ENCODE results near the gene TM2D3. TPM values are rescaled to one million over a fixed set of nuclear protein-coding genes. Genes with fewer than 3 reads are reported as not detected.

The TM2D3 gene
- total and polyA plus RNA-seq, 2 experiments from 2014 or later: 49.0 to 58.3 TPM

DNA sequence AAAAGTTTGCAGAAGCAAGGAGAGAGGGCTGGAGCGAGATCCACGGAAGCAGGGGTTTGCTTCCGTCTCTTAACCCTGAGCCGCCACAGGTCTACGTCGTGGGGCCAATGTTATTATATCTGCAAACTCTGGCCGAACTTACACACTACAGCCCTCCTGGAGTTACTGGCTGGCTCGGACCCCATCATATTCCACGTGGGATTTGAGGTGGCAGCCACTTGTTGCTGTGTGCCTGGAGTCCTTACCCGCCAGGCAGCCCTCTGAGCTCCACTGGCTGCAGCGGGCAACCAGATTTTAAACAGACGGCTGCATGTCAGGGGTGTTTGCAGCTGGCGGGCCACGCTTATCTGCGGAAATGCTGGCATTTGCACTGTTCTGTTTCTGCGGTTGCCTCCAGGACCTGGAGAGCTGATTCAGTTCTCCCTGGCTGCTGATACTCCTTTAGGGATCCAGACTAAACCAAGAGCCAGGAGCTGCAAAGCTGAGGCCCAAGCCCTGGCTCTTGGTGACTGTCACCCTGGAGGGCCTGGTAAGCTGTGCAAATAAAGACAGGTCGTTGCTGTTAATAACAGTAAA, 34.7 kb downstream of the TM2D3 start:
- DNase-seq: no peak

DNA sequence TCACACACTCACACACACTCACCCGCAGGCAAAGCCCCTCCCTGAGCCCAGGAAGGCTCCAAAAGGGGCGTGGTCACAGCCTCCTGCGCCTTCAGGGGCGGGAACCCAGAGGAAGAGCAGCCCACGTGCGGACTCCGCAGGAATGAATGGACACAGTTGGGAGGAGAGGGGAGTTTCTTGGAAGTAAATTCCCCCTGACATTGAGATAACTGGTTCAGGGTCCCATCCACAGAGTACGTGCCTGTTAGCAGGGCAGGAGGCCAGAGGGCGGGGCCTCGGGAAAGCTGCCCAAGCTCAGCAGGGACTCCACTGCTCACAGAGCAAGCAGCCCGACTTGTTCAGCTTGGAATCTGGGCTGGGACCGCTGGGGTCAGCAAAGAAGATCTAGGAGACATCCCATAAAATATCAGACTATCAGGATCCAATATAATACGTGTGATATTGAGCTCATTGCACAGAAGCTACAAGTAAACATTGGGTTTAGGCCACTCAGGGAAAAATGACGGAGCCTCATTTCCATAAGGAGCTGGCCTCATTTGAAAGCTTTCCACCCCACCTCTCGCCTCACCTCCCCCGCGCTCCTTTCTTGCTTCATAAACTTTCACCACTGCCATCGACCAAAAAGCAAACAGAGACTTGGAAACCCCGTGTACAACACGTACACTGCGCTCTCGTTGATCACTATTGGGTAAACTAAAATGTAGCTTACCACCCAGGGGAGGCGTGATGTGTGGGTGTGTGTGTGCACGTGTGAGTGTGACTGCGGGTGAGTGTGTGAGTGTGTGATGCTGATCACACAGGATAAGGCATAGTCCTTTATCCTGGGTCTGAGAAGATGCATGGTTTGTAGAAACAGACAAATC, 36.0 kb downstream of the TM2D3 start:
- H2AFZ ChIP-seq: peak overlapping the region; percentile 88

More for the DNA sequence above, 34.7 kb downstream of the TM2D3 start:
- H3K9ac ChIP-seq: no peak overlapping the region
- H3K79me2 ChIP-seq (ENCODE audit: insufficient read depth): no peaks in the 10 kb centered on the region
- in situ Hi-C loops (cut with MboI): no loop called here
- H3K27me3 ChIP-seq (replicated peaks; ENCODE audit: insufficient read depth): no peaks in the 10 kb centered on the region
- H3F3A ChIP-seq (ENCODE audit: insufficient read depth): no peaks in the 10 kb centered on the region
- H3K9me3 ChIP-seq (ENCODE audit: low read depth): no peaks in the 10 kb centered on the region
- no peaks in the 10 kb centered on the region for H3K36me3 ChIP-seq (ENCODE audit: low read depth)
- no peak overlapping the region for H3K4me2 ChIP-seq (ENCODE audit: unreplicated experiment)
- no peaks in the 10 kb centered on the region for H4K20me1 ChIP-seq (ENCODE audit: insufficient read depth)
- TF ChIP-seq EZH2phosphoT487 (IDR thresholded peaks at IDR 0.05; ENCODE audit: insufficient read depth, low read depth) (no peak), EZH2 (IDR thresholded peaks at IDR 0.05; ENCODE audit: insufficient read depth, poor library complexity, severe bottlenecking) (no peak)
- H3K9me2 ChIP-seq (ENCODE audit: insufficient read depth): no peaks in the 10 kb centered on the region
- H3K4me3 ChIP-seq: no peak overlapping the region
- no peak overlapping the region for H2AFZ ChIP-seq
- H3K27ac ChIP-seq: no peak overlapping the region
- 62 to 65% methylated on average over 17 of the region's 17 CpGs for WGBS, 2 experiments (ENCODE audit: low coverage in 1 of 2, low lambda C conversion rate in 2 of 2, missing lambda C conversion rate in 2 of 2)
- peaks cover 11% of the 10 kb centered on the region for H3K4me1 ChIP-seq (ENCODE audit: insufficient read depth)

DNA sequence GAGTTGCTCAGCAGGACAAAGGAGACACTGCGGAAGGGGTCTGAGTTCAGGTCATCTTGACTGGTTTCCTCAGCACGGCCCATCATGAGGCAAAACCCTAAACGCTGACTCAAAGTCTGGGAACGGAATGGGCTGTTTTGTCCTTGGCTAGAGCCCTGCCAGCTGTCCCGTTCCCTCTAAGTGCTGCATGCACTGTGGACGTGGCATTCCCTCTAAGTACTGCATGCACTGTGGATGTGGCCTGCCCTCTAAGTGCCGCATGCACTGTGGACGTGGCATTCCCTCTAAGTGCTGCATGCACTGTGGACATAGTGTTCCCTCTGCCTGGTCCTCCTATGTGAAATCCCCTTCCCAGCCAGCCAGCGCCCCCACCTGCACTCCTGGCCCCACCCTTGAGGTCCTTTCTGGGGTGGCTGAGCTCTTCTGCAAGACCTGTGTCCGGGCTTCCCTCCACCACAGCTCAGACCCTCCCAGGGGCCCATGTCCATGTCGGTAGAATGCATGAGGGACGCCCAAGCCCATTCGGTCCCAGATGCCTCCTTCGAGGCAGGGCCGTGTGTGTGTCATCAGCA, 36.7 kb downstream of the TM2D3 start:
- Histone ChIP-seq H3K4me1 (ENCODE audit: insufficient read depth) (peaks cover 11% of the 10 kb centered on the region), H3K27ac (peak overlapping the region; percentile 31; the same call in 1 of the 2 replicates), H3F3A (ENCODE audit: insufficient read depth) (no peaks in the 10 kb centered on the region), H2AFZ (peak overlapping the region; percentile 88), H3K9me2 (ENCODE audit: insufficient read depth) (no peaks in the 10 kb centered on the region), H3K4me2 (ENCODE audit: unreplicated experiment) (peak overlapping the region; percentile 69), H3K27me3 (replicated peaks; ENCODE audit: insufficient read depth) (no peaks in the 10 kb centered on the region), H3K9ac (peak overlapping the region; percentile 63), H4K20me1 (ENCODE audit: insufficient read depth) (no peaks in the 10 kb centered on the region), H3K9me3 (ENCODE audit: low read depth) (no peaks in the 10 kb centered on the region), H3K79me2 (ENCODE audit: insufficient read depth) (no peaks in the 10 kb centered on the region), H3K36me3 (ENCODE audit: low read depth) (no peaks in the 10 kb centered on the region), H3K4me3 (peak overlapping the region; percentile 59)
- 10 to 19% methylated on average over 13 to 15 of the region's 15 CpGs for WGBS, 2 experiments (ENCODE audit: low coverage in 1 of 2, low lambda C conversion rate in 2 of 2, missing lambda C conversion rate in 2 of 2)
- TF ChIP-seq EZH2phosphoT487 (IDR thresholded peaks at IDR 0.05; ENCODE audit: insufficient read depth, low read depth) (no peak), EZH2 (IDR thresholded peaks at IDR 0.05; ENCODE audit: insufficient read depth, poor library complexity, severe bottlenecking) (no peak)
- in situ Hi-C loops (cut with MboI): no loop called here
- DNase-seq: peak; percentile 78

More for the DNA sequence above, 36.0 kb downstream of the TM2D3 start:
- WGBS, 2 experiments (ENCODE audit: low coverage in 1 of 2, low lambda C conversion rate in 2 of 2, missing lambda C conversion rate in 2 of 2): 6 to 10% methylated on average over 25 of the region's 25 CpGs
- Histone ChIP-seq H3K36me3 (ENCODE audit: low read depth) (no peaks in the 10 kb centered on the region), H3K27ac (no peak overlapping the region), H3K4me2 (ENCODE audit: unreplicated experiment) (peak overlapping the region; percentile 69), H3K4me1 (ENCODE audit: insufficient read depth) (peaks cover 11% of the 10 kb centered on the region), H3K9me3 (ENCODE audit: low read depth) (no peaks in the 10 kb centered on the region), H3K79me2 (ENCODE audit: insufficient read depth) (no peaks in the 10 kb centered on the region), H3K9me2 (ENCODE audit: insufficient read depth) (no peaks in the 10 kb centered on the region), H3K27me3 (replicated peaks; ENCODE audit: insufficient read depth) (no peaks in the 10 kb centered on the region), H3K9ac (peak overlapping the region; percentile 63), H3K4me3 (peak overlapping the region; percentile 59), H3F3A (ENCODE audit: insufficient read depth) (no peaks in the 10 kb centered on the region), H4K20me1 (ENCODE audit: insufficient read depth) (no peaks in the 10 kb centered on the region)
- DNase-seq: peak; percentile 93
- in situ Hi-C loops (cut with MboI): no loop called here
- TF ChIP-seq EZH2 (IDR thresholded peaks at IDR 0.05; ENCODE audit: insufficient read depth, poor library complexity, severe bottlenecking) (no peak), EZH2phosphoT487 (IDR thresholded peaks at IDR 0.05; ENCODE audit: insufficient read depth, low read depth) (no peak)

DNA sequence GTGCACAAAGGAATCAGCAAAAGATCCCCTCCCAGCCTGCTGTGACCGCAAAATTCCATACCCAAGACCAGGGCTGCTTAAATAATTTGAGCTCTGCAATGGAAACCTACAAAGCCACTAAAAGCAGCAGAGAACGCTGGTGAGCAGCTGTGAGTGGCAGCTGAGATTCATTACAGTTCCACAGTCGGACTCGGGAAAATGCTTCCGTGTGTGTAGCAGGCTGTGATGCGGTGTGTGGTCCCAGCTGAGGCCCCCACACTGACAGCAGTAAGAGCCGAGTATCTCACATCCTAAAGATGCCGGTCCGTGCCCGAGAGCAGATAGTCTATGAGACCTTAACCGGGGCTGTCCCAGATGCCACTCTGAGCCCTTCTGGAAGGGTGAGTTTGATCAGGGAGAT, 37.4 kb downstream of the TM2D3 start:
- 79 to 84% methylated on average over 11 of the region's 11 CpGs for WGBS, 2 experiments (ENCODE audit: low coverage in 1 of 2, low lambda C conversion rate in 2 of 2, missing lambda C conversion rate in 2 of 2)
- H4K20me1 ChIP-seq (ENCODE audit: insufficient read depth): no peaks in the 10 kb centered on the region
- H3K79me2 ChIP-seq (ENCODE audit: insufficient read depth): no peaks in the 10 kb centered on the region
- H3K27me3 ChIP-seq (replicated peaks; ENCODE audit: insufficient read depth): no peaks in the 10 kb centered on the region
- no peak overlapping the region for H3K27ac ChIP-seq
- no peak for TF ChIP-seq EZH2phosphoT487 (IDR thresholded peaks at IDR 0.05; ENCODE audit: insufficient read depth, low read depth)
- TF ChIP-seq EZH2 (IDR thresholded peaks at IDR 0.05; ENCODE audit: insufficient read depth, poor library complexity, severe bottlenecking): no peak
- H3K9me2 ChIP-seq (ENCODE audit: insufficient read depth): no peaks in the 10 kb centered on the region
- DNase-seq: no peak
- no peaks in the 10 kb centered on the region for H3K36me3 ChIP-seq (ENCODE audit: low read depth)
- H2AFZ ChIP-seq: no peak overlapping the region
- no peaks in the 10 kb centered on the region for H3K9me3 ChIP-seq (ENCODE audit: low read depth)
- H3K4me1 ChIP-seq (ENCODE audit: insufficient read depth): peaks cover 11% of the 10 kb centered on the region
- H3K9ac ChIP-seq: no peak overlapping the region
- no peaks in the 10 kb centered on the region for H3F3A ChIP-seq (ENCODE audit: insufficient read depth)
- no peak overlapping the region for H3K4me3 ChIP-seq
- no peak overlapping the region for H3K4me2 ChIP-seq (ENCODE audit: unreplicated experiment)
- in situ Hi-C loops (cut with MboI): no loop called here

All from GM23248 (cell line).